Prostate gland (tissue), 2 donors: ENCODE data around the gene MXRA8. TPM values are rescaled to one million over a fixed set of nuclear protein-coding genes. Genes with fewer than 3 reads are reported as not detected.

Experiments
- DNase-seq: peaks from one replicate; pipeline ENCODE4 v3.0.0-alpha.2; 2019; ENCODE audit warnings: low spot score
- H3K27ac ChIP-seq, 2 donors: fragments of 200-600 bp; sonication (generic); 2 replicates each; pipeline ENCODE4 v1.5.1; 2017 to 2019
- H3K27me3 ChIP-seq: fragments of 200-600 bp; sonication (generic); replicated peaks from 2 replicates; pipeline ENCODE4 v1.5.1; 2019; ENCODE audit not compliant: insufficient read depth
- H3K36me3 ChIP-seq, 2 donors: fragments of 200-600 bp; sonication (generic); 1 replicate in 1 of 2; 2 replicates in 1 of 2; pipeline versions ENCODE4 v1.5.1 to v1.8.1; 2017 to 2019
- H3K4me1 ChIP-seq: fragments of 200-600 bp; sonication (generic); replicated peaks from 2 replicates; pipeline ENCODE4 v1.5.1; 2019
- H3K4me3 ChIP-seq, 2 donors: fragments of 200-600 bp; sonication (generic); 2 replicates each; pipeline ENCODE4 v1.5.1; 2017 to 2019
- H3K9me3 ChIP-seq: fragments of 200-600 bp; sonication (generic); 2 replicates; pipeline ENCODE4 v1.5.1; 2017
- POLR2A ChIP-seq: fragments of 450-650 bp; IDR thresholded peaks from one replicate; pipeline ENCODE4 v1.6.1; 2016; ENCODE audit warnings: antibody characterized with exemption, mild to moderate bottlenecking
- POLR2AphosphoS5 ChIP-seq: sonication (generic); formaldehyde crosslinking; IDR thresholded peaks from one replicate; pipeline ENCODE4 v1.6.1; 2017; ENCODE audit warnings: antibody characterized with exemption
- WGBS: methylation state at CpG from one replicate; pipeline ENCODE4 v1.1.5; 2018; 5-methylcytosine and 5-hydroxymethylcytosine counted together
- intact Hi-C: fragments of 100-400 bp; cut with DNase I; formaldehyde crosslinking; loops from one replicate; pipeline ENCODE4 v1.14.2; 2022
- total RNA-seq, 2 donors: library from RNA; depleted of rRNA; stranded (reverse); fragments of >200 nt; gene quantifications; one replicate each; pipeline ENCODE4 v1.1.0, GENCODE V29; 2016
- TF ChIP-seq, protein P1 (sequence below), 4 experiments: fragments of 200-600 bp in 2 of 4; fragments of 450-650 bp in 2 of 4; sonication (generic) in 2 of 4; IDR thresholded peaks; 1 replicate in 3 of 4; 2 replicates in 1 of 4; pipeline ENCODE4 v1.5.1; 2016 to 2019; ENCODE audit warnings: antibody characterized with exemption in 4 of 4, mild to moderate bottlenecking in 2 of 4, moderate library complexity in 2 of 4

The MXRA8 gene
- total RNA-seq, 2 donors from 2014 or later = 39.0 to 152 TPM

DNA sequence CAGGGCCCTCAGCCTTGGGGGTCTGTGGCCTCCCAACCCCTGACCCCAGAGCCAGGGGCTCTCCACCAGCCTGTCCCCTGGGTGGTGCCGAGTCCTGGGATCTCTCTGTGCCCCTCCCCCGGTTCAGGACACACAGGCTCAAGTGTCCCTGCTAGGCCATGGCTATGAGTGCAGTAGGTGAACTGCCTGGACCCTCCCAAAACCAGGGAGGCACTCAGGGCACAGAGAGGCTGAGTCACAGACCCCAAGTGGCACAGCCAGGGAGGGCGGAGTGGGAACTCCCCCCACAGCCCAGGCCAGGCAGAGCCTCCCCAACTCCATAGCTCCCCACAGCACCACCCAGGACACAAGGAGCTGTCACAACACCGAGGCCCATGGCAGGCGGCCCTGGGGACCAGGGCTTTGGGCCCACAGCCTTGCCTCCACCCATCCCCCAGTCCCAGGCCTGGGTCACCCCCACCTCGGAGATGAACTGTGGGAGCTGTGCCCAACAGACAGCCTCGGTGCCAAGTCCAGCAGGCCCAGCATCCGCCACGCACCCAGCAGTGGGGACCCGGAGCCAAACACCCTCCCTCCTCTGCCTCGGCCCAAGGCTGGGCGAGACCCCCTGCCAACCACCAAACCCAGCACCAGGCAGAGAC is 12.4 kb downstream of the MXRA8 start:
- TF ChIP-seq, protein P1, sequence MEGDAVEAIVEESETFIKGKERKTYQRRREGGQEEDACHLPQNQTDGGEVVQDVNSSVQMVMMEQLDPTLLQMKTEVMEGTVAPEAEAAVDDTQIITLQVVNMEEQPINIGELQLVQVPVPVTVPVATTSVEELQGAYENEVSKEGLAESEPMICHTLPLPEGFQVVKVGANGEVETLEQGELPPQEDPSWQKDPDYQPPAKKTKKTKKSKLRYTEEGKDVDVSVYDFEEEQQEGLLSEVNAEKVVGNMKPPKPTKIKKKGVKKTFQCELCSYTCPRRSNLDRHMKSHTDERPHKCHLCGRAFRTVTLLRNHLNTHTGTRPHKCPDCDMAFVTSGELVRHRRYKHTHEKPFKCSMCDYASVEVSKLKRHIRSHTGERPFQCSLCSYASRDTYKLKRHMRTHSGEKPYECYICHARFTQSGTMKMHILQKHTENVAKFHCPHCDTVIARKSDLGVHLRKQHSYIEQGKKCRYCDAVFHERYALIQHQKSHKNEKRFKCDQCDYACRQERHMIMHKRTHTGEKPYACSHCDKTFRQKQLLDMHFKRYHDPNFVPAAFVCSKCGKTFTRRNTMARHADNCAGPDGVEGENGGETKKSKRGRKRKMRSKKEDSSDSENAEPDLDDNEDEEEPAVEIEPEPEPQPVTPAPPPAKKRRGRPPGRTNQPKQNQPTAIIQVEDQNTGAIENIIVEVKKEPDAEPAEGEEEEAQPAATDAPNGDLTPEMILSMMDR (IDR thresholded peaks at IDR 0.05) = no peak
- no peak for TF ChIP-seq POLR2A
- no peak for TF ChIP-seq POLR2AphosphoS5
- intact Hi-C loops = loop anchor here (5.0 kb wide), 1 partner anchor 39 kb away; the partner anchor contains the start of genes ACAP3 and PUSL1
- peaks cover 0 to 6% of the 10 kb centered on the region in 2 donors for H3K36me3 ChIP-seq
- no peak for DNase-seq
- peaks cover 14% of the 10 kb centered on the region for H3K4me1 ChIP-seq
- H3K4me3 ChIP-seq = no peak overlapping the region
- WGBS = 55% methylated on average over 10 of the region's 12 CpGs
- no peaks in the 10 kb centered on the region for H3K9me3 ChIP-seq
- H3K27ac ChIP-seq = no peak overlapping the region
- no peaks in the 10 kb centered on the region for H3K27me3 ChIP-seq

DNA sequence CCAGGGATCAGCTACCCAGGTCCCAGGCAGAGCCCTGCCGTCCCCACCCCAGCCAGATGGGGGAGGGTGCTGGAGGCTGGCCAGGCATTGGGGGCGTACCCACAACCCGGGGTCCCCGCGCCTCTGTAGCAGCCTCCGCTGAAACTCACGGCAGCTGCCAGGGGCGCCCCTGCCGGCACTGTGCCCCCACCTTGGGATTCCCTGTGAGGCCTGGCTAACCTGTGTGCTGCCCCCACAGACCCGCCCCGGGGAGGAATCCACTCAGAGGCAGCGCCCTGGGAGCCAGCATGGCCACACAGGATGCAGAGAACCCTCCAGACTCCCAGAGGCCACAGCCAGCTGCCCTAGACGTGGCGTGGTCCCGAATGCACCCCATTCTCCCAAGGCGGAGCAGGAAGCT is 13.0 kb downstream of the MXRA8 start:
- peaks cover 14% of the 10 kb centered on the region for H3K4me1 ChIP-seq
- H3K36me3 ChIP-seq = peaks cover 0 to 6% of the 10 kb centered on the region in 2 donors
- TF ChIP-seq POLR2AphosphoS5 = no peak
- TF ChIP-seq POLR2A = no peak
- intact Hi-C loops = loop anchor here (5.0 kb wide), 1 partner anchor 38 kb away; the partner anchor contains the start of genes ACAP3 and PUSL1
- no peak overlapping the region for H3K4me3 ChIP-seq
- no peaks in the 10 kb centered on the region for H3K27me3 ChIP-seq
- WGBS = 78% methylated on average over 11 of the region's 16 CpGs
- DNase-seq = no peak
- no peak overlapping the region for H3K27ac ChIP-seq
- H3K9me3 ChIP-seq = no peaks in the 10 kb centered on the region

DNA sequence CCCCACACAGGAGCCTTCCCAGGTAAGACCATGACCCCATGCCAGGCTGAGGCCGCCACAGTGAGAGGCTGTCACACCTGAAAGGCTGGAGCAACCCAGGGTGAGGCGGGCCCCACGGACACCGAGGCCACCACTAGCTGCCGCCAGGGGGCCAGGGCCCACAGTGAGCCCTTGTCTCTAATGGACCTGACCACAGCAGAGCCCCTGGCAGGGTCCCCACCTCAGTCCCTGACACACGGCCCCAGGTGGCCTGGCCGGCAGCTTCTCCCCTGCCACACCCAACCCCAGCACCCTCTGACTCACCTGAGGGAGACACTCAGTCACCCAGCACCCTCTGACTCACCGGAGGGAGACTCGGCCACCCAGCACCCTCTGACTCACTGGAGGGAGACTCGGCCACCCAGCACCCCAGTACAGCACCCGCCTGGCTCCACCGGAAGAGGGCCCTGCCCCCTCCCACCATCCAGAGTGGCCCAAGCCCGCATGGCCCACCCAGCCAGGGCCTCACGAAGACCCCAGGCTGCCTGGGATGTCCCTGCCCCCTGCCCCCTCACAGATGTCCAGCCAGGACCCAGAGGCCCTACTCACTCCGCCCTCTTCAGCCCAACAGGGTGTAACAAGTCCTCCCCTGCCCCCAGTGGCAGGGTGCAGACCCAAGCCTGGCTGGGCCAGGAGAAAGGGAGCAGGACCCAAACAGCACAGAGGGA is 13.5 kb downstream of the MXRA8 start:
- H3K9me3 ChIP-seq = no peaks in the 10 kb centered on the region
- H3K36me3 ChIP-seq = peaks cover 0 to 6% of the 10 kb centered on the region in 2 donors
- H3K4me3 ChIP-seq = no peak overlapping the region
- no peak for DNase-seq
- TF ChIP-seq POLR2A = no peak
- TF ChIP-seq, protein P1 (IDR thresholded peaks at IDR 0.05) = peak in 2 of 4 experiments; percentile 27 to 30
- H3K27ac ChIP-seq = no peak overlapping the region
- peaks cover 14% of the 10 kb centered on the region for H3K4me1 ChIP-seq
- no peaks in the 10 kb centered on the region for H3K27me3 ChIP-seq
- intact Hi-C loops = loop anchor here (5.0 kb wide), 1 partner anchor 38 kb away; the partner anchor contains the start of genes ACAP3 and PUSL1
- 68% methylated on average over 14 of the region's 15 CpGs for WGBS

DNA sequence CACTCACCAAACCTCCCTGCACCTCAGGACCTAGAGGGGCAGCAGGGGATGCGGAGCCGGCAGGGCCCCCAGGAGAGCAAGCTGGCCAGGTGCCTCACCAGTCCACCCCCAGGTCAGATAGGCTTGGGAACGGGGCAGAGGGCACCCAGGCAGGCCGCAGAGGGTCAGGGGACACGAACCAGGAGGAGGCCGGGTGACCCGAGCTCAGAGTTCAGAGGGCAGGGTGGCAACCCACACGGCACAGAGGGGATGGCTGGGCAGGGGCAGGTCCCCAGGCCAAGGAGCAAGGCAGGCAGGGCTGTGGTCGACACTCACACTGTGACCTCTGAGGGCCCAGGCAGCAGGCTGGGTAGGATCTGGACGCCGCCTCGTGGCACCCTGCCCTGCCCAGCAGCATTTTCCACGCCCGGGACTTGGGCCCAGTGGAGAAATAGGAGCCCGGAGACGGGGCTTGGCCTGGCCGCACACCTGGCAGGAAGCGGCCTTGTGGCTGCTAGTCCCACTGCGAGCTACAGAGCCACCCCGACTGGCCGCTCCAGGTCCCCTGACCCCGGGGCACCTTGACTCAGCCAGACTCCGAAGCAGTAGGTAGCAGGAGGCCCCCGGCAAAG is 14.4 kb downstream of the MXRA8 start:
- Histone ChIP-seq H3K4me3 (no peak overlapping the region), H3K36me3 (peaks cover 0 to 6% of the 10 kb centered on the region in 2 donors), H3K9me3 (no peaks in the 10 kb centered on the region), H3K4me1 (peaks cover 14% of the 10 kb centered on the region), H3K27me3 (no peaks in the 10 kb centered on the region), H3K27ac (no peak overlapping the region)
- TF ChIP-seq POLR2A (no peak), POLR2AphosphoS5 (no peak)
- TF ChIP-seq, protein P1 (IDR thresholded peaks at IDR 0.05) = no peak
- 91% methylated on average over 24 of the region's 24 CpGs for WGBS
- no peak for DNase-seq
- intact Hi-C loops = no loop called here

DNA sequence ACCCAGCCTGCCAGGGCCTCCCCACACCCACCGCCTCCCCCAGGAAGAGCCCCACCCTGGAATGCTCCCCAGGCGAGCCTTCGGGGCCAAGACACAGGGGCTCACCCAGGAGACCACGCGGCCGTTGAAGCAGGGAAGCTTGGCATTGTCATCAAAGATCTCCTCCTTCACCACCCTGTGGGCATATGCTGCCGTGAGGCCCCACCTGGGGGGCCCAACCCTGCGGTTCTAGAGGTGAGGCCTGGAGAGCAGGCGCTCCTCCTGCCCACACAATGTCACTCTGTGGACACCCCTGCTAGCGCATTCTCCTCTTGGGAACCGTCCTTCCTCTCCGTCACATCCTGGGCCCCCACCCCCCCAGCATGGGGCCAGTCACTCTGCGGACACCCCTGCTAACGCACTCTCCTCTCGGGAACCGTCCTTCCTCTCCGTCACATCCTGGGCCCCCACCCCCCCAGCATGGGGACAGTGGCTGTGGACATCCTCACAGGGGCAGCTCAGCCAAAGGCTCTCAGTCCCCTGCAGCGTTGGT is 15.7 kb downstream of the MXRA8 start:
- DNase-seq = no peak
- Histone ChIP-seq H3K36me3 (peaks cover 0 to 11% of the 10 kb centered on the region in 2 donors), H3K27me3 (no peaks in the 10 kb centered on the region), H3K4me1 (peaks cover 14% of the 10 kb centered on the region), H3K9me3 (no peaks in the 10 kb centered on the region), H3K4me3 (no peak overlapping the region), H3K27ac (no peak overlapping the region)
- no peak for TF ChIP-seq POLR2A
- TF ChIP-seq, protein P1 (IDR thresholded peaks at IDR 0.05) = no peak
- TF ChIP-seq POLR2AphosphoS5 = no peak
- intact Hi-C loops = no loop called here
- WGBS = 78% methylated on average over 18 of the region's 18 CpGs
